NCI-H1092 treated with DMSO at 0.1 percent for 48 hours (cell line): ENCODE results near the gene KCNQ1OT1.

ENCODE experiments used
- DNase-seq: peaks from one replicate; lab custom pipeline; 2025; lab: John Stamatoyannopoulos, UW

KCNQ1OT1 gene

GRCh38 chr11:2581931-2582350, 117.9 kb downstream of the KCNQ1OT1 start:
- no peak for DNase-seq

- no peak for DNase-seq
These were observed 118.5 kb downstream of the KCNQ1OT1 start for GRCh38 chr11:2581151-2581930.

GRCh38 chr11:2580571-2581001, 119.2 kb downstream of the KCNQ1OT1 start:
- DNase-seq, result no peak

- DNase-seq, result no peak
These were observed 119.8 kb downstream of the KCNQ1OT1 start for GRCh38 chr11:2580061-2580421.

GRCh38 chr11:2579315-2580060, 120.3 kb downstream of the KCNQ1OT1 start:
- no peak for DNase-seq

GRCh38 chr11:2578929-2579270, 120.9 kb downstream of the KCNQ1OT1 start:
- DNase-seq, result no peak

GRCh38 chr11:2577991-2578928, 121.5 kb downstream of the KCNQ1OT1 start:
- no peak for DNase-seq

GRCh38 chr11:2577031-2577990, 122.5 kb downstream of the KCNQ1OT1 start:
- no peak for DNase-seq

- DNase-seq, result no peak
These were observed 123.2 kb downstream of the KCNQ1OT1 start for GRCh38 chr11:2576549-2576948.

- DNase-seq, result no peak
These were observed 123.7 kb downstream of the KCNQ1OT1 start for GRCh38 chr11:2576111-2576510.

- no peak for DNase-seq
These were observed 124.2 kb downstream of the KCNQ1OT1 start for GRCh38 chr11:2575591-2576051.

GRCh38 chr11:2574553-2575535, 125.0 kb downstream of the KCNQ1OT1 start:
- peak; percentile 68 for DNase-seq

GRCh38 chr11:2574043-2574552, 125.7 kb downstream of the KCNQ1OT1 start:
- peak; percentile 11 for DNase-seq

GRCh38 chr11:2573240-2574042, 126.4 kb downstream of the KCNQ1OT1 start:
- no peak for DNase-seq

- no peak for DNase-seq
These were observed 127.1 kb downstream of the KCNQ1OT1 start for GRCh38 chr11:2572491-2573239.

- DNase-seq, result no peak
These were observed 128.1 kb downstream of the KCNQ1OT1 start for GRCh38 chr11:2571598-2572281.

- no peak for DNase-seq
These were observed 128.8 kb downstream of the KCNQ1OT1 start for GRCh38 chr11:2570841-2571597.
